CD4-positive, alpha-beta T cell treated with Interferon alpha-2 for 1 hour (primary cell): ENCODE measurements around the gene WSB1.
"Not testable (repeated sequence)": the region's sequence is repeated elsewhere in the genome, so short reads cannot be mapped to it uniquely, and the experiment has no call there.

Source experiments
- DNase-seq, 2 donors: peaks; one replicate each; pipeline ENCODE4 v3.0.0-alpha.2; 2020 to 2022

Gene WSB1

GRCh38 chr17:27318633-27319032, 24.7 kb downstream of the WSB1 start:
- DNase-seq, result no peak

GRCh38 chr17:27319541-27320221, 25.8 kb downstream of the WSB1 start:
- DNase-seq, result no peak

DNA sequence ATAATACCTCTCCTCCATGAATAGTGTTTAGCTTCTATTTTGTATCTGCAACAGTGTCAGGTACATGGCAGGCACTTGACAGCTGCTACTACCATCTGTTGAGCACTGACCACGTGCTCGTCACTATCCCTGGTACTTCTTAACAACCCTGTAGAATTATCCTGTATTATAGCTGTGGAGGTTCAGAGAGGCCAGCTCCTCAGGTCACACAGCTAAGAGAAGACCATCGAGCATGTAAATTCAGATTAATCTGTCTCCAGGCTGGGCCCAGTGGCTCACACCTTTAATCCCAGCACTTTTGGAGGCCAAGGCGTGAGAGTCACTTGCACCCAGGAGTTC, 26.3 kb downstream of the WSB1 start:
- no peak for DNase-seq

GRCh38 chr17:27321372-27321771, 27.5 kb downstream of the WSB1 start:
- no peak for DNase-seq

GRCh38 chr17:27322026-27322425, 28.1 kb downstream of the WSB1 start:
- DNase-seq, result no peak

GRCh38 chr17:27322690-27323508, 29.0 kb downstream of the WSB1 start:
- DNase-seq, result no peak

- no peak for DNase-seq
Measured at GRCh38 chr17:27323538-27324215, 29.8 kb downstream of the WSB1 start.

DNA sequence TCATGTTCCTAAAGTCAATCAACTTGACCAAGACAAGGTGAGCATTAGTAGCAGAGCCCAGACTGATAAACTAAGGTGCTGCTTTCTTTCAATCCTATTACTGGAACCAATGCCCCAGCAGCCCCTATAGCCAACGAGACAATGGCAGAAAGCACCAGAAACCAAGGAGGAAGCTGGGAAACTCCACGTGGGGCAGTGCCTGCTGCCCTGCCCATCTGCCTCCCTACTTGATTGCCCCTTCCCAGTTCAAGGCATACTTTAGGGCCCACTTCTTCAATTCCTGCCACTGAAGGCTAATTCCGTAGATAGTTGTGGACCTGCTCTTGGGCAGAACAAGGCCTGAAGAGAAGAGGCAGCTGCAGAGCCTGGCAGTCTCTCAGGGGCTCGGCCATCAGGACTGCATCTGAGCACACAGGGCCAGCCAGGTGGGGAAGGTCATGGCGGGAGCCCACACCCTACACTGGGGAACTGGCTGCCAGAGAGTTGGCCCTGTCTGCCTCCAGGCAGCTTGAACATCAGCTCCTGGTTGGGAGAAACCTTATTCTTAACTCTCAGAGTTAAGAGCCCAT, 30.9 kb downstream of the WSB1 start:
- no peak for DNase-seq

- no peak for DNase-seq
Measured at GRCh38 chr17:27326051-27326450, 32.1 kb downstream of the WSB1 start.

GRCh38 chr17:27326585-27326984, 32.7 kb downstream of the WSB1 start:
- no peak for DNase-seq

GRCh38 chr17:27327397-27327796, 33.5 kb downstream of the WSB1 start:
- no peak for DNase-seq

DNA sequence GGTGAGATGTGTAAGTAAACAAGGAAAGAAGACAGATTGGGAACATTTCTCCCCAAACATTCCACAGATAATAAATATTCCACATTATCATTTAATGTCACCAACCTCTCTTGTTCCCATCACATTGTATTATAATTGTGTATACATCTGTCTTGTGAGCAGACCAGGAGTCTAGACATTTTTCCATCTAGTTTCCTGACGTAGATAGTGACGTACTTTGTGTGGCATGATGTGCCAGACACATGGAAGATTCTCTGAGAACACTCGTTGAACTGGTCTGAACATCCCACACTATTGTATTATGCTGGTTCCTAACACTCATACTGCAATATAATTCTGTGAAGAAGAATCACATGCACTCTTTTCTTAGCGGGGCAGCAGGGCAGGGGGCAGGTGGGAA, 34.0 kb downstream of the WSB1 start:
- no peak for DNase-seq

DNA sequence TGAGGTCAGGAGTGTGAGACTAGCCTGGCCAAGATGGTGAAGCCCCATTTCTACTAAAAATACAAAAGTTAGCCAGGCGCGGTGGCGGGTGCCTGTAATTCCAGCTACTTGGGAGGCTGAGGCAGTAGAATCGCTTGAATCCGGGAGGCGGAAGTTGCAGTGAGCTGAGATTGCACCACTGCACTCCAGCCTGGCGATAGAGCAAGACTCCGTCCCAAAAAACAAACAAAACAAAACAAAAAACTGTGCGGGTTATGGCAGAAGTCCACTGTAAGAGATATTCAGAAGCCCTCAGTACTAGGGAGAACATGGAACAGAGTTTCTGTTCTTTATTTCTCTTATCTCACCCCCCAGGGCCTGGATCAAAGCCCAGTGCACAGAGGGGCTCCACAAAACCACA, 34.8 kb downstream of the WSB1 start:
- not testable (repeated sequence) for DNase-seq

- DNase-seq, result no peak
Measured at GRCh38 chr17:27329146-27329805, 35.4 kb downstream of the WSB1 start.

DNA sequence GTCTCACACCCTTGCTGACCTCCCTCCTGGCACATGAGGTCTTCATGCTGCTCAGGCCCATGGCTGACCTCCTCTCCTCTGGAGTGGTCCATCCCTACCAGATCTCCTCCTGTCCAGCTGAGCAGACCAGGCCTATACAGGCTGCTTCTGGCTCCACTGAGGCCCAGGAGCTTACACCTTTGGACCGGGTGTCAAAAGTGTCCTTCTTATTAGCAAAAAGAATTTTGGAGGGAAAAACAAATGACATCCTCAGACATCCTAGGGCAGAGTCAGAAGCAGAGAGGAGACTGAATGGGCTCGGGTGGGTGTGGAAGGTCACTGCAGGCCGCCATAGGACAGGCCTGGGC, 38.1 kb downstream of the WSB1 start:
- no peak for DNase-seq

DNA sequence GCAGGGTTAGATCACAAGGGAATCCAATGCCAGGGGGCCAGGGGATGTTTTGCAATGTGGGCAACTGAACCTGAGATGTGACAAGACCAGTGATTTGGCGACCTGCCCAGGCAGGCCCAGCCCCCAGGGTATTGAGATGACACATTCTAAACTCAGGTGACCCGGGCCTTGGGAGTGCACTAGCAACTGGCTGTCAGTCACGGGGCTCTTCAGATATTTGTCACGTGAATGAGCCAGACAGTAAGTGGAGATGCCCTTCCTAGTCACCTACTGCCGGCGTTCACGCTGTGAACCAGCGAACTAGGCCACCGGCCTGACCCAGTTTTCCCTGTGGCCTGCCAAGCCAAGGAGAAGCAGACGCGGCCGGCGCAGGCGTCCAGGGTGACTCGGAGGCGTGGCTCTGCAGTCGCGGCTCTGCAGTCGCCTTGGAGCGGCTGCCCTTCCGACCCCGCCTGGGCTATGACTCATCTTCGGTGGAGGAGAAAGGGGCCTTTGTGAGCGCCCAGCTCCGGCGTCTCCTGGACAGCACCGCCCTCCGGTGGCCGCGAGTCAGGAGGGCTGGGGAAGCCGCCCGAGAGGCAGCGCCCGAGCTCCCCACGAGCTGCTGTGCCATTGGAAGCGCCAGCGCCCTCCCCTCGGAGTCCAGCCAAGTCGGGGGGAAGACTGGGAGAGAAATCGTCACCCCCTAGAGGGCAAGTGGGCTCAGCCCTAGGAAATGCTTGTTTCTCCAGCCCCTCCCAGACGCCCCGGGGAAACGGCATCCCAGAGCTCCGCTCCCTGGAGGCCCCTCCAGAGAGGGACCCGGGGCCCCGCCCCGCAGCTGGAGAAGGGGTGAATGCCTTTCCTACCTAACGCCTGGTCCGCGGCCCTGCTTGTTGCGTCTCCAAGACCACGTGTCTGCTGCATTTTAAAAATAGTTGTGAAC, 38.8 kb downstream of the WSB1 start:
- peak; percentile 90 to 91 for DNase-seq

DNA sequence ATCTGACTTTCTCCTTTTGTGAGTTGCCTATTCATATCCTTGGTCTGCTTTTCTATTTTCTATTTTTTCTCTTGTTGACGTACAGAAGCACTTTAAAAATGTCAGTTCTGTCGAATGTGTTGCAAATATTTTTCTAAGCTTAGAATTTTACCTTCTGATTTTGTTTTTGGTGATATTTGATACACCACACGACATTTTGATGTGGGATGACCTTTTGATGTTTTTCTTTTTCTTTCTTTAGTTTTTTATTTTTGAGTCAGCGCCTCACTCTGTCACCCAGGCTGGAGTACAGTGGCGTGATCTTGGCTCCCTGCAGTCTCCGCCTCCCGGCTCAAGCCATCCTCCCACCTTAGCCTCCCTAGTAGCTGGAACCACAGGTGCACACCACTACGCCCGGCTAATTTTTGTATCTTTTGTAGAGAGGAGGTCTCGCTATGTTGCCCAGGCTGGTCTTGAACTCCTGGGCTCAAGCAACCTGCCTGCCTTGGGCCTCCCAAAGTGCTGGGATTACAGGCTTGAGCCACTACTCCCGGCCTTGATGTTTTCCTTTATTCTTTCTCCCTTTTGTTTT, 39.6 kb downstream of the WSB1 start:
- no peak for DNase-seq

DNA sequence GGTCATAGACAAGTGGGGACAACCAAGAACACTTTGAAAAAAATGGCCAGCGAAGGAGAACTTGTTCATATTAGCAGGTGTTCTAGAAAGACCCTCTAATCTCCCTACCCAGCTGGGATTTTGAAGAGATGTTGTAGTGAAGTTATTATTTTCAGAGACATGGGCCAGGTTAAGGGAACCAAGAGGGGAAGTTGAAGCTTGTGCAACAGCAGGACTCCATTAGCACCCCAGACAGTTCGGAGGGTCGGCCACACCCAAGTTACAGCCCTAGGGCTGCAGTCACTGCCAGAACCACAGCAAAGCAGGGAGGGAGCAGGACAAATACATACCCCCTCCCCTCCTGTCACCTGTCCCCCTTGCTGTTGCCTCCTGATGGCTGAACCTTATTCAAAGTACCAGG, 42.3 kb downstream of the WSB1 start:
- peak in 1 of 2 donors; percentile 20 for DNase-seq

DNA sequence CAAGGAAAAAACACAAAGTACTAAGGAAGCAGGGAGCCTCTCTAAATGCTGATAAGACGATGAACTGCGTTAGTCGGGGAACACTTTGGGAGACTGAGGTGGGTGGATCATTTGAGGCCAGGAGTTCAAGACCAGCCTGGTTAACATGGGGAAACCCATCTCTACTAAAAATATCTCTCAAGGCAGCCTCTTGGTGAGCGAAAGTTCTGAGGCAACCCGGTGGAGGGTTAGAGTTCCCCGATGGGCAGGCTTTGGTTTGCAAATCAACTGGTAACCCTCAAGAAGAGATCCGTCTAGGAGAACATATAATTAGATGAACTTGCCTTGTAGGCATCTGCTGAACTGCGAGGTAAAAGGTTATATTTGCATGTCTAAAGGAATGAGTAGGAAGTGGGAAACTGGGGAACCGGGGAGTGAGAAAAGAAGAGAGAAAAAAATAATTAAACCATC, 44.6 kb downstream of the WSB1 start:
- no peak for DNase-seq

DNA sequence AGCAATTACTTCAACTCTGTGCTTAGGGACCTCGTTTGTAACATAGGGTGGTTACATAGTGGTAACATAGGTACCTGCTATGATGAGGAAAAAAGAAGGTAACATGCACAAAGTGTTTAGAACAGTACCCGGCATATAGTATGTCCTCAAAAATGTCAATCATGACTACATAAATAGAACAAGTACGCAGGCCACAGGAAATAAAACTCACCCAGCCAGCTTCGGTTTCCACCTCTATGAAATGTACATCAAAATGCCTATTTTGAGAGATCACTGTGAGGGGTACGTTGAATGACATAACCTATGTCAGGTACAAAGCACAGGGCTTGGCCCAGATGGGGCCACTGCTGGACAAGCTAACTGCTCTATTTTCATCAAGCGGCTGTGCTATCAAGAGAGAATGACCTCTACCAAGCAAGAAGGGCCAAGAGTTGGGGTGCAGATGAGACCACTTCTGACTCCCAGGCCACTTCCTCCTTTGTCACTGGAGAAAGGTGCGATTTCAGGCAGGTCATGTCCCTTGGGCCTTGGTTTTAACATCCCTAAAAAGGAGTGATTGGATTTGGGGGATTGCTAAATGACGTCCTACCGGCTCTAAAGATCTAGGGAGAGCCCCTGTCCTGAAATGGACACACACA, 45.4 kb downstream of the WSB1 start:
- DNase-seq, result no peak
